Ovary (tissue), 9 donors: ENCODE measurements around the gene PIWIL4. TPM values are rescaled to one million over a fixed set of nuclear protein-coding genes. Genes with fewer than 3 reads are reported as not detected.

ENCODE experiments used
- DNase-seq, 5 donors: peaks; one replicate each; pipeline ENCODE4 v3.0.0-alpha.2; 2019 to 2020
- H3K27ac ChIP-seq, 2 donors: fragments of 200-600 bp; one replicate each; pipeline versions ENCODE4 v1.5.1 to v1.8.0; 2019 to 2022
- H3K27me3 ChIP-seq: fragments of 200-600 bp; one replicate; pipeline ENCODE4 v1.8.0; 2022
- H3K36me3 ChIP-seq: fragments of 200-600 bp; sonication (generic); one replicate; pipeline ENCODE4 v1.5.1; 2019
- H3K4me1 ChIP-seq: one replicate; pipeline ENCODE4 v1.8.1; 2013; ENCODE audit warnings: mild to moderate bottlenecking, moderate library complexity; ENCODE audit not compliant: insufficient read depth
- H3K4me3 ChIP-seq: fragments of 200-600 bp; sonication (generic); one replicate; pipeline ENCODE4 v1.5.1; 2017
- H3K9me3 ChIP-seq, 2 donors: fragments of 200-600 bp in 1 of 2; sonication (generic) in 1 of 2; one replicate each; pipeline versions ENCODE4 v1.5.1 to v1.8.1; 2013 to 2019; ENCODE audit warnings: mild to moderate bottlenecking in 1 of 2, moderate library complexity in 1 of 2
- EP300 ChIP-seq: sonication (generic); formaldehyde crosslinking; IDR thresholded peaks from one replicate; pipeline ENCODE4 v1.6.1; 2017; ENCODE audit warnings: antibody characterized with exemption
- POLR2A ChIP-seq: fragments of 450-650 bp; IDR thresholded peaks from one replicate; pipeline ENCODE4 v1.6.1; 2017; ENCODE audit warnings: antibody characterized with exemption, mild to moderate bottlenecking, moderate library complexity
- WGBS, 3 donors: extraction: QIAGEN DNeasy Blood & Tissue Kit in 1 of 3; methylation state at CpG; one replicate each; pipeline versions ENCODE4 v1.1.5 to v1.1.7; 2013 to 2017; 5-methylcytosine and 5-hydroxymethylcytosine counted together
- intact Hi-C, 4 donors: fragments of 100-400 bp; cut with DNase I; formaldehyde crosslinking; loops; one replicate each; pipeline versions ENCODE4 v1.11.0 to v1.15.1; 2022 to 2023
- polyA plus RNA-seq, 2 donors: library from polyadenylated mRNA; stranded (reverse); fragments of 200-250 nt in 1 of 2; fragments of 350-450 nt in 1 of 2; fragmentation: Illumina TruSeq in 1 of 2; extraction: RNeasy Lipid Tissue Mini Kit (QIAGEN cat#74804) in 1 of 2; gene quantifications; one replicate each; pipeline ENCODE4 v1.2.3, GENCODE V29; 2013 to 2014
- total RNA-seq, 7 donors: library from RNA; depleted of rRNA in 2 of 7; stranded (reverse); fragments of >200 nt in 2 of 7; fragmentation: NEBNext Ultra II Directional in 3 of 7; extraction: Animal tissue kit (Norgen Biotek cat#: 25700) in 3 of 7; gene quantifications; one replicate each; pipeline versions ENCODE4 v1.1.0 to v1.2.4, GENCODE V29; 2016 to 2023
- TF ChIP-seq, protein P1 (sequence below), 3 donors: fragments of 450-650 bp in 2 of 3; fragments of 200-600 bp in 1 of 3; IDR thresholded peaks; one replicate each; pipeline versions ENCODE4 v1.5.1 to v1.8.0; 2016 to 2022; ENCODE audit warnings: antibody characterized with exemption in 3 of 3, mild to moderate bottlenecking in 1 of 3
- donor health status: DM: no; HTN: no; CAD: no; lungs with moderate emphysema.
- donor health status: DM: no; HTN: no; CAD: no.
- donor health status: Bipolar disorder and iron deficiency.
- donor health status: DM: yes; HTN: yes; CAD: no.
- donor health status: DM: no; HTN: no; CAD: no.
- donor health status: DM: yes; HTN: yes; CAD: no.

The PIWIL4 gene
- total and polyA plus RNA-seq, 9 donors = 1.9 to 4.6 (median 3.6) TPM

DNA sequence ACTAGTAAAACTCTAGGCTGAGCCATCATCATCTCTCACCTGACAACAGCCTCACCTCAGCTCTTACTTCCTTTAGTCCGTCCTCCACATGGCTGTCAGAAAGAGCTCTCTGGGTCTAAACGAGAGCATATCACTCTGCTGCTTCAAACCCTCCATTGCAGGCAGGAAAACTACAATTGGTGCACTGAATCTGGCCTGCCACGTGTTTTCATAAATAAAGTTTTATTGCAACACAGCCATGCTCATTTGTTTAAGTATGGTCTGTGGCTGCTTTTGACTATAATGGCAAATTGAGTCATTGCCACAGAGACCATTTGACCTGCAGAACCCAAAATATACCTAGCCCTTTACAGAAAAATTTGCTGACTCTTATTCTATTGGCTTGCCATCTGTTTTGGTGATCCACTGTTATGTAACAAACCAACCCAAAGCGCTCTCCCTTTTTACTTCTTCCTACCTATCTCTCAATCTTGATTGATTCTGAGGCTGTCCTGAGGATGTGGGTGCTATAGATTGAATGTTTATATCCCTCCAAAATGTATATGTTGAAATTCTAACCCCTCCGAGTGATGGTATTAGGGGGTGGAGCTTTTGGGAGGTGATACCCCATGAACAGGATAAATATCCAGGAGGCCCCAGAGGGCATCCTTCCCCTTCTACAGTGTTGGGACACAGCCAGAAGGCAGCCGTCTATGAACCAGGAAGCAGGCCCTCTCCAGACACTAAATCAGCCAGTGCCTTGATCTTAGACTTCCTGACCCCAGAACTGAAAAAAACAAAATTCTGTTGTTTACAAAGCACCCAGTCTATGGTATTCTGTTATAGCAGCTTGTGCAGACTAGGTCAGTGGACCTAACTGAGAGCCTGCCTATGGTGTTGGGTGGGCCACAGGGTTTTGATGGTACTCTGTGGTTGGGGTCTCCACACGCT lies 99.9 kb downstream of the PIWIL4 start:
- intact Hi-C loops = no loop called here
- no peaks in the 10 kb centered on the region for H3K9me3 ChIP-seq

DNA sequence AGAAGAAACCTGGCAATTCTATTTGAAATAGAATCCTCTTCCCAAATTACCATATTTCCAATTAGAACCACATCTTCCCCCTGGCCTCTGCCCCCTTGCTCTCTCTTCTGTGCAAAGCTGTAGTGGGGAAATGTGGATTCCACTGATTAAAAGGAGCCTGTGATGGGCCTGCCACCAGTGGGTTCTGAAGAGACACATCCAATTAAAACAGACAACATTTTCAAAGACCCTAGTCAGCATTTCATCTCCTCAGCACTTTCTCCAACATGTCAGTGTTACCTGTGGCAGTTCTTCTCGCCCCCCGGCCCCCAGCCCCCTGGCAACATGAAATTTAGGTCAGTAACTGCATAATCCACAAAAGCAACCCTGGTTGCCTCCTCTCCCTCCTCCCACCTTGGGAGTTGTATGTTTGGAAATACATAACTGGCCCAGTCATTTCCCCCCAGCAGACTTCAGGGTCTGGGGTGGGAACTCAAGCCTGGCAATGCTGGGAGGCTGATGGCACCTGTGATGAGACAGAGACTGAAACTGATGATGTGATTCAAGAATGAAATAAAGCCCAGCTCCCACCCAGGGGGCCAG lies 101.1 kb downstream of the PIWIL4 start:
- H3K27me3 ChIP-seq = no peaks in the 10 kb centered on the region
- no peak overlapping the region for H3K4me3 ChIP-seq
- no peaks in the 10 kb centered on the region for H3K9me3 ChIP-seq
- WGBS, 3 donors = 87 to 93% (median 88%) methylated on average over 2 of the region's 2 CpGs
- H3K27ac ChIP-seq = no peak overlapping the region
- intact Hi-C loops = no loop called here
- TF ChIP-seq, protein P1, sequence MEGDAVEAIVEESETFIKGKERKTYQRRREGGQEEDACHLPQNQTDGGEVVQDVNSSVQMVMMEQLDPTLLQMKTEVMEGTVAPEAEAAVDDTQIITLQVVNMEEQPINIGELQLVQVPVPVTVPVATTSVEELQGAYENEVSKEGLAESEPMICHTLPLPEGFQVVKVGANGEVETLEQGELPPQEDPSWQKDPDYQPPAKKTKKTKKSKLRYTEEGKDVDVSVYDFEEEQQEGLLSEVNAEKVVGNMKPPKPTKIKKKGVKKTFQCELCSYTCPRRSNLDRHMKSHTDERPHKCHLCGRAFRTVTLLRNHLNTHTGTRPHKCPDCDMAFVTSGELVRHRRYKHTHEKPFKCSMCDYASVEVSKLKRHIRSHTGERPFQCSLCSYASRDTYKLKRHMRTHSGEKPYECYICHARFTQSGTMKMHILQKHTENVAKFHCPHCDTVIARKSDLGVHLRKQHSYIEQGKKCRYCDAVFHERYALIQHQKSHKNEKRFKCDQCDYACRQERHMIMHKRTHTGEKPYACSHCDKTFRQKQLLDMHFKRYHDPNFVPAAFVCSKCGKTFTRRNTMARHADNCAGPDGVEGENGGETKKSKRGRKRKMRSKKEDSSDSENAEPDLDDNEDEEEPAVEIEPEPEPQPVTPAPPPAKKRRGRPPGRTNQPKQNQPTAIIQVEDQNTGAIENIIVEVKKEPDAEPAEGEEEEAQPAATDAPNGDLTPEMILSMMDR (IDR thresholded peaks at IDR 0.05) = no peak
- TF ChIP-seq EP300 (no peak), POLR2A (no peak)
- no peaks in the 10 kb centered on the region for H3K4me1 ChIP-seq
- H3K36me3 ChIP-seq = no peaks in the 10 kb centered on the region
- DNase-seq = no peak

More for the DNA sequence above, 99.9 kb downstream of the PIWIL4 start:
- no peaks in the 10 kb centered on the region for H3K27me3 ChIP-seq
- DNase-seq = no peak
- H3K36me3 ChIP-seq = no peaks in the 10 kb centered on the region
- 84 to 90% (median 87%) methylated on average over 7 of the region's 7 CpGs for WGBS, 3 donors
- H3K27ac ChIP-seq = no peak overlapping the region
- TF ChIP-seq EP300 (no peak), POLR2A (no peak)
- TF ChIP-seq, protein P1 (IDR thresholded peaks at IDR 0.05) = no peak
- no peak overlapping the region for H3K4me3 ChIP-seq
- no peaks in the 10 kb centered on the region for H3K4me1 ChIP-seq

DNA sequence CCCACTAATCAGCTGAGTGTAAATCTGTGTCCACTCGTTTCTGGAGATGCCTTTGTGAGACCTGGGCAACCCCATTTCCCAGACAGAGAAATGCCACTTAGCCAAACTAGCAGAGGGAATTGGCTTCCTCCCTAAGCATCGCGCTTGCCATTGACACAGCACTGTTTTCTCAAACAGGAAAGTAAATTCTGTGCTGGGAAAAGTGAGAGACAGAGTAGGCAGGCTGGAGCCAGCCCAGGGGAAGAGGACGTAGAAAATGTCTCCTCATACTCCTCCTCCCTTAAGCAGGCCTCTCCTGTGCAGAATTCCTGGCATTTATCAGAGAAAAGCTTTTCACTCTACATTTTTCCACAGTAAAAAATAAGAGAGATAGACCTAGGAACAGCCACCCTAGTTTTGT lies 101.9 kb downstream of the PIWIL4 start:
- Histone ChIP-seq H3K4me1 (no peaks in the 10 kb centered on the region), H3K4me3 (no peak overlapping the region), H3K36me3 (no peaks in the 10 kb centered on the region), H3K9me3 (no peaks in the 10 kb centered on the region), H3K27ac (no peak overlapping the region), H3K27me3 (no peaks in the 10 kb centered on the region)
- WGBS, 3 donors = 50 to 63% (median 53%) methylated on average over 4 of the region's 4 CpGs
- TF ChIP-seq, protein P1 (IDR thresholded peaks at IDR 0.05) = no peak
- no peak for TF ChIP-seq EP300
- TF ChIP-seq POLR2A = no peak
- no peak for DNase-seq
- intact Hi-C loops = no loop called here

Other genes starting within 250 kb of the PIWIL4 start
- under 1 TPM in 3 of 7 donors, not detected in 4; under 0.01 to 0.28 (median 0.12) TPM for gene GPR83, start 165.9 kb upstream of the PIWIL4 start, total RNA-seq
- under 1 TPM; 0.01 to 0.25 TPM for gene GPR83, start 165.9 kb upstream of the PIWIL4 start, polyA plus RNA-seq
- gene MRE11, start 73.5 kb upstream of the PIWIL4 start, total RNA-seq = 10 to 100 TPM; 14.2 to 23.5 (median 20.1) TPM
- 10 to 100 TPM in 1 of 2 donors, 1 to 10 TPM in 1; 5.6 to 13.9 TPM for gene MRE11, start 73.5 kb upstream of the PIWIL4 start, polyA plus RNA-seq
- gene ANKRD49, start 73.4 kb upstream of the PIWIL4 start, total RNA-seq = 10 to 100 TPM; 12.9 to 15.3 (median 15.0) TPM
- gene ANKRD49, start 73.4 kb upstream of the PIWIL4 start, polyA plus RNA-seq = 10 to 100 TPM; 22.3 to 23.0 TPM
- gene C11orf97, start 54.9 kb upstream of the PIWIL4 start, total RNA-seq = 10 to 100 TPM in 1 of 7 donors, under 1 TPM in 3, not detected in 3; 0.35 to 14.0 (median 0.39) TPM
- gene C11orf97, start 54.9 kb upstream of the PIWIL4 start, polyA plus RNA-seq = not detected
- 1 to 10 TPM; 4.1 to 7.3 (median 6.4) TPM for gene FUT4, start 23.4 kb upstream of the PIWIL4 start, total RNA-seq
- 1 to 10 TPM; 2.7 to 3.7 TPM for gene FUT4, start 23.4 kb upstream of the PIWIL4 start, polyA plus RNA-seq
- 10 to 100 TPM in 6 of 7 donors, 1 to 10 TPM in 1; 8.7 to 20.8 (median 13.6) TPM for gene AMOTL1, start 201.0 kb downstream of the PIWIL4 start, total RNA-seq
- gene AMOTL1, start 201.0 kb downstream of the PIWIL4 start, polyA plus RNA-seq = 10 to 100 TPM in 1 of 2 donors, 1 to 10 TPM in 1; 5.4 to 24.8 TPM